GM18858 (cell line): ENCODE results near the gene BORCS5.

Experiments used
- ATAC-seq: cut with Tn5 transposase; IDR thresholded peaks from one replicate; pipeline ENCODE4 v1.9.1; 2021; ENCODE audit not compliant: unreplicated experiment

Gene BORCS5

DNA sequence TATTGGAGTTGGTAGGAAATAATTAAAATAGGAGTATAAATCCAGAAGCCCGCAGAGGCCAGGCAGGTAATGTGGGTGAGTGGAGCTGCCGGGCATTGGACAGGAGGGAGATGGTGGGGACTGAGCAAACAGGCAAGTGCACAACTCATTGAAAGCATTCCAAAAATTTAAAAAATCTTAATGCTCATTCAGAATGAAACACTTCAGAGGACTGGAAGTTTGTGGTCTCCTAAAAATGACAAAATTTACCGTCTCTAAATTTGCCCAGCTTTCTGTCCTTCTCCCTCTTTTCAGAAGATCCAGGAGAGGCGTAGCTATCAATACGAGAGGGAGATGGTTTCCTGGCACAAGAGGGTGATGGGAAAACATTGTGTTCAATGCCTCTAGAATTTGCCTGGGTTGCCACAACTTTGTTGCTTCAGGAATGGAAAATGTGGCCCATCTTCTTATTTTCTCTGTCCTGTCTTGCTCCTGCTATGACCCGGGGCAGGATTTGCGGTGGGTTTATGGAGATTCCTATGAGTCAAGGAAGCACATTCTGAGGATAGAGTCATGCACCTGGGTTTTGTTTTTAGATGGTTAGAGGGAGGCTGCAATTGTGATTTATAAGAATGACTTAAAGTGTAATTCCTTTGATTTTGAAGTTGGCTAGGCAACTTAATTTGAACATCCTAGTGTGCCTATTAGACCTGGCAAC, 72.2 kb downstream of the BORCS5 start:
- ATAC-seq = no peak

DNA sequence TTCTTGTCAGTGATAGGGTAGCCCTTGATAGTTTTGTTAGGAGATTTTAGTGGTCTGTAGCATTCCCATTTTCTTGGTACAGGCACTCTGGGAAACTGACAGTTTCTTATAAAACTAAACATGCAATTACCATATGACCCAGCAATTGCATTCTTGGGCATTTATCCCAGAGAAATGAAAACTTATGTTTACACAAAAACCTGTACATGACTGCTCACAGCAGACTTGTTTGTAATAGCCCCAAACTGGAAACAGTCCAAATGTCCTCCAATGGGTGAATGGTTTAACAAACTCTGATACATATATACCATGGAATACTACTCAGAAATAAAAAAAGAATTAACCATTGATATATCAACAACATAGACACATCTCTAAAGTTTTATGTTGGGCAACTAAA, 75.5 kb downstream of the BORCS5 start:
- no peak for ATAC-seq

DNA sequence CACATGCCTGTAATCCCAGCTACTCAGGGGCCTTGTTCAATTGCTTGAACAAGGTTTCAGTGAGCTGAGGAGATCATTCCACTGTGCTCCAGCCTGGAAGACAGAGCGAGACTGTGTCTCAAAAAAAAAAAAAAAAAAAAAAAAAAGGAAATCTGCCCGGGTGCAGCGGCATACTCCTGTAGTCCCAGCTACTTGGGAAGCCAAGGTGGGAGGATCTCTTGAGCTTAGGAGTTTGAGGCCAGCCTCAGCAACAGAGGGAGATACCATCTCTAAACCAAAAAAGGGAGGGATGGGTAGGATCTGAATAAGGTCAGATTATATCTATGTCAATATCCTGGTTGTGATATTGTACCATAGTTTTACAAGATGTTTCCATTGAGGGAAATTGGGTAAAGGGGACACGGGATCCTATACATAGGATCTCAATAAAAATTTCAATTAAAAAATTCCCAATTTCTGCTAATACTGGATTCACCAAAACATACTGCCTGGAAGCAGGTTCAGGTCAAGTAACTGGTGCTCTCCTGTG, 76.4 kb downstream of the BORCS5 start:
- no peak for ATAC-seq

DNA sequence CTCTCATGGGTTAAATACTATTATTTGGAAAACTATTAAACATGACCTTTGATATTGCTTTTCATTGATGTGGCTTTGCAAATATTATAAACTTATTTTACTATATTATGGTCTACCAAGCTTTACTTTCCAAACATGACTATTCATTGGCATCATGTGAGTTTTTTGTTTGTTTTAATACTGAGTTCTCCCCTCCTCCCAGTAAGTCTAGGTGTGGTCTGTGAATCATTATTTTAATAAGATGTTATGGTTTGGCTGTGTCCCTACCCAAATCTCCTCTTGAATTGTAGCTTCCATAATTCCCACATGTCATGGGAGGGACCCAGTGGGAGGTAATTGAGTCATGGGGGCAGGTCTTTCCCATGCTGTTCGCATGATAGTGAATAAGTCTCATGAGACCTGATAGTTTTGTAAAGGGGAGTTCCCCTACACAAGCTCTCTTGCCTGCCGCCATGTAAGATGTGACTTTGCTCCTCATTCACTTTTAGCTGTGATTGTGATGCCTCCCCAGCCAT, 80.0 kb downstream of the BORCS5 start:
- no peak for ATAC-seq

DNA sequence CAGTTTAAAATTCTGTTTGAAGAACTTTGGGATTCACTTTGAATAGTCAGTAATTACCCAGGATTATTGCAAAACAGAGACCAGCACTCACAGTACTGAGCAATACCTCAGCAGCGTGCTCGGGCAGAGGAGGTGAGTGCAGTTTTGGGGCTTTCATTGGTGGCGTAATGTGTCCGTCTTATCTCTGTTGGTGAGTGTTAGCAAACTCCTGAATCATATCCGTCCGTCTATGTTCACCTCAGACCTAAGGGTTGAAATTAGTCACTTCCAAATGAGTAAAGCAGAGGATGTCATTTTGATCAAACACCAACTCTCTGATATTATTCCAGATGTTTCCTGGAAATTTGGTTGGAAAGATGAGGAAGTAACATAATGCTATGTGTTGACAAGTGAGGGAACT, 82.8 kb downstream of the BORCS5 start:
- no peak for ATAC-seq

DNA sequence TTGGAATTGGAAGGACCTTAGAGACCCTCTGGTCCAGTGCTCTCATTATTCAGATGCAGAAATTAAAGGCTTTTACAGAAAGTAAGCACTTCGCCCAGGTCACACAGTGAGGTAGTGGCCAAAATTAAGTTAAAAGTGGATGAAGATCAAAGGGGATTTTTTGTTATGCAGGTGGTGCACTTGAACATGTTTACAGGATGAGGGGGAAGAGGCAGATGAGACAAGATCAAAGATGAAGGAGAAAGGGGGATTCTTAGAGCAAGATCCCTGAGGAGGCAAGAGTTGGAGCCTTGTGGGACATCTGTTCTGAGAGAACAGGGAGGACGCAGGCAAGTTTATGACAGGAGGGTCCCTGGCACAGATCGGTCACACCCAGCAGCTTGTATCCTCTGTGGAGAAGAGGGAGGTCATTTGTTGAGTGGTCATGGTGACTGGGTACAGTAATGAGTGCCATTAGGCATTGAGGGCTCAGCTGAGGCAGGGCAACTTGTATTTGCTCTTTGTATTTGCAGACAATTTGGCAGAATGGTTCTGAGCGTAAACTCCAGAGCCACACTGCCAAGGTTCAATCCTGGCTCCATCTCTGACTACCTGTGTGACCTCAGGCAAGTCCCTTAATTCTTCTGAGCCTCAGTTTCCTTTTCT, 84.0 kb downstream of the BORCS5 start:
- no peak for ATAC-seq

DNA sequence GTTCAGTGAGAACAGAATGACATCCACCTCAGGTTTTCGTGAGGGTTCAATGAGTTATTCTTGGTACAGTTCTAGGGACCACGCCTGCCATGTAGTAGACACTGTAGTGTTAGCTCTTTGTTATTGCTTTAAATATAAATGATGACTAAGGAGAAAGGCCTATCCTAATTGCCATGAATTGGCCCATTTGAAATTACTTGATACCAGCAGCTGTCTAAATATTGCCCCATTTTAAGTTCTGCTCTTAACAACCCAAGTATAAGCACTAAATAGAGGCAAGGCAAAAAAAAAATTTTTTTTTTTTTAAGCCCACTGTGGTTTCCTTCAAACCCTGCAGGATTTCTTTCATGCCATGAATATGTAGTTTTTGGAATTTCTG, 84.5 kb downstream of the BORCS5 start:
- ATAC-seq = no peak

DNA sequence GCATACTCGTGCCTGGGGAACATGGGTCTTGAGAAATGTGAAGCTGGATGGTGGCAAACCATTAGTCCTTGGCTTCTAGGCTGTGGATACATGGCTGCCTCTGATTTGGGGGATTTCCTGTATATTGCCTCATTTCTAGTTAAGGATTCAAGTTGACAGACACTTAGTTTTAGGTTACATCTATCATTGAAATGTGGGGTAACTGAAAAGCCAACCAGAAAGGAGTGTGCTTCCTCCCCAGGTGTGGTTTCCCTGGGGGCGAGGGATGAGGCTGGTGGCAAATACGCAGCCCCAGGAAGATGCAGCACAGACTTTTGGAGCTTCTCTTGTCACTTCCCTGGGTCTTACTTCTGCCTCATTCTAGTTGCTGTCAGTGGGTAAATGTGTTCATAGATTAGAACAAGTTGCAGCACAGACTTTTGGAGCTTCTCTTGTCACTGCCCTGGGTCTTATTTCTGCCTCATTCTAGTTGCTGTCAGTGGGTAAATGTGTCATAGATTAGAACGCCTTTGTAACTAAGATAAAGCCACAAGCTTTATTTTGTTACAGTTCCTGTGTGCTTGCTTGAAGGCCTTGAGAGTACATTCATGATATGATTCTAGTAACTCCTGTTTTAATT, 85.1 kb downstream of the BORCS5 start:
- ATAC-seq = peak; percentile 44

DNA sequence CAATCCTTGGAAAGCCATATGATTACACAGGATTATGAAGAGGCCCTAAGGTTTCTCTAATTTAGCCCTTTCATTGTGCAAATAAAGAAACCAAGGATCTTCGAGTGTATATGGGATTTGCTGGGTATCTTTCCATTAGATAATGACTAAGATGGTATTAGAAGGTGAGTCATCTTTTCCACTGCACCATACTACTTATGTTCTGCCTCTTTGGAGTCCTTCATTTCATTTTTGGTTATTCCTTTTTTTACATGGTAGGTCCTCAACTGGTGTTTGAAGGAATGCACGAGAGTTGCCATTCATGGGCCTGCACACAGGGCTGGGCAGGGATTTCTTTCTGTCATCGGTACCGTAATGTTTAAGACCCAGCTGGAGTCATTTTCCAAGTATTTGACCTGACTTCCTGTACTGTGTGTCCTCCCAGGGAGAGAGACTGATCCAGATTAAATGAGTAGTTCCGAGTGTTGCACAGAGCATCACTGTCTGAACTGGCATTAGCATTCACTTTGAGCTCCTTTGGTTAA, 85.7 kb downstream of the BORCS5 start:
- peak; percentile 3 for ATAC-seq

DNA sequence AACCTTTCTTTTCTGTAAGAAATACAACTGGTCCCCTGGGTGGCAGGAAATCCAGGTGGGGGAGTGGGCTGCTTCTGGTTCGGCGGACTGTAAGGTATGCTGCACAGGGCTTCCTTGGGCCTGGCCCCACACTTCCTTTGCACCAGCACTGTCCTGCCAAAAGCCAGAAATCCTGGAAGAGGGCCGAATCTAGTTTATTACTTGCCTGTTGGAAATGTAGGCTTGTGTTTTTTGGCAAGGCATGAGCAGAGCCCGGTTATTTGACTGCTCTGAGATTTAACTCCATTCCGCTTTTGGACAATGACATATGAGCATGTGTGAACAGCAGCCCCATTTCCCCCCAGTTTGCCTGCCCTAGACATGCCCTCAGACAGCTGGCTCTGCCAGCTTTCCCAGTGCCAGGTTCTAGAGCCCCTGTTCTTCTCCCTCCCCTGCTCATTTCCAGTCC, 86.6 kb downstream of the BORCS5 start:
- no peak for ATAC-seq

DNA sequence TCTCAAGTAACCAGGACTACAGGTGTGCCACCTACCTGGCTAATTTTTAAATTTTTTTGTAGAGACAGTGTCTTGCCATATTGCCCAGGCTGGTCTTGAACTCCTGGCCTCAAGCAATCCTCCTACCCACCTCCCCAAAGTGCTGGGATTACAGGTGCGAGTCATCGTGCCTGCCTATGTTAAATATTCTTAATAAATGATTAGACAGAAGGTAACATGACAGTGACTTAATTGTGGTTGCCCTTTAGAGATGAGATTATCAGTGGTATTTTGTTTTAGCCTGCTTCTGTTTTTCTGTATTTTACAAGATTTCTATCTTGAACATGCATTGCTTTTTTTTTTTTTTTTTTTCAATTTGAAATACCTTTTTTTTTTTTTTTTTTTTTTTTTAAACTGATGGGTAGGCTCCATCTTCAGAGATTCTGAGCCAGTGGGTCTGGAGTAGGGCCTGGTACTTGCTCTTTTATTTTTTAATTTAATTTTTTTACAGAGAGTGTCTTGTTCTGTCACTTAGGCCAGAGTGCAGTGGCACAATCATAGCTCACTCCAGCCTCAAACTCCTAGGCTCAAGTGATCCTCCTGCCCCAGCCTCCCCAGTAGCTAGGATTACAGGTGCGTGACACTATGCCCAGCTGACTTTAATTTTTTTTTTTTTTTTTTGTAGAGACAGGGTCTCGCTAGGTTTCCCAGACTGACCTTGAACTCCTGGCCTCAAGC, 88.4 kb downstream of the BORCS5 start:
- ATAC-seq = no peak

DNA sequence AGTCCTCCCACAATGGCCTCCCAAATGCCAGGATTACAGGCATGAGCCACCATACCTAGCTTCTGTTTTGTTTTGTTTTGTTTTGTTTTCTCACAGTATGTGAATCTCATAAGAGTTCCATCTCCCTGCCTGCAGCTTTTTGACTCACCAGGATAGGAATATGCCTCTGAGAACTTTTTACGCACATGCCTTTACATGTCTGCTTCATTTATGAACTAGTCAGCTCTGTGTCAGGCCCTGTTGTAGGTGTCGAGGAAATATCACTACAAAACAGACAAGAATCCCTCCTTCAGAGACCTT, 89.0 kb downstream of the BORCS5 start:
- ATAC-seq = no peak

DNA sequence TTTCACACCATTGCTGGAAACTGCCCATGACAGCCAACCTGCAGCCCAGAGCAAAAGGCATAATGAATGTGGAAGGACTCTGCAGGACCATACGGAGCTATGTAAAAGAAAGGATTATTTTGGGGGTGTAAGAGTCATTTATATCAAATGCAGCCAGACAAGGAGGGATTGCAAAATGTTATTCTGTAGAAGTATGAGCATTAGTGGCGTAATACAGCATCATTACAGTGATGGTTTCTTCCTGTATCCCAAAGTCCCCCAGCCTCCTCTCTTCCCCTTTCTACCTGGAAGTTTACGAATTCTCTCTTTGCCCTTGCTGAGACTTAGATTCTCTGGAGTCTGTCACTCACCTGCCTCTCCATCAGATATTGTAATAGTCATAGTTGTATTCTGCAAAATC, 89.9 kb downstream of the BORCS5 start:
- no peak for ATAC-seq

DNA sequence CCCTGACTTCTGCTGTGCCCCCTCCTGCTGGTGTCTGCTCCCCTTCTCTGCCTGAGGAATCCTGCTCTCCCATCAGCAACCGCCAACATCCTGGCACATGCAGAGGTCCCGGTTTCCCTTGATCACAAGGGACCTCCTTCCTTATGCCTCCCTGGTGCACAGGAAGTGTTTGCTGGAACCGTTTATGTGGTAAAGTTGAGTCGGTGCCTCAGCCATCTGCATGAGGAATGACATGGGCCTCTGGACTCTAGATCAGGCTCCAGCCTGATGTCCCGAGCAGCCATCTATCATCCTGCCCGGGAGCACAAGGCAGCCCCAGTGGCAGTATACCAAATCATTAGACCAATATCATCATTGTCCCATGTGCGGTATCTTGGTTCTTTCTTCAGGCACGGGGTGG, 90.4 kb downstream of the BORCS5 start:
- ATAC-seq = no peak

DNA sequence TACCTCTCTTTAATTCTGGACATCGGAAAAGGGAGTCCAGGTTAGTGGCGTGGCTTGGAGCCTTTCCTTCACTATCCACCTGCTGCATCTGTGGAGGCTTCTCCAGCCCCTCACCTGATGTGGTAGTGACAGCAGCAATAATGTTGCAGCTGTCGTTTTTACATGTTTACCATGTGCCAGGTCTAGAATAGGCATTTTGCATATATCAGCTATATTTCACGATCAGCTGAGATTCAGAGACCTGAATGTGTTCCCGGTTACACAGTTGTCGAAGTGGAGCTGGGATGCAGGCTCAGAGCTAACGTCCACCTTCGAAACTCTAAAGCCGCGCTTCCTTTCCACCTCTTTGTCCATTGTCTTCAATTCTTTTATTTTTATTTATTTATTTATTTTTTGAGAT, 91.0 kb downstream of the BORCS5 start:
- ATAC-seq = no peak

DNA sequence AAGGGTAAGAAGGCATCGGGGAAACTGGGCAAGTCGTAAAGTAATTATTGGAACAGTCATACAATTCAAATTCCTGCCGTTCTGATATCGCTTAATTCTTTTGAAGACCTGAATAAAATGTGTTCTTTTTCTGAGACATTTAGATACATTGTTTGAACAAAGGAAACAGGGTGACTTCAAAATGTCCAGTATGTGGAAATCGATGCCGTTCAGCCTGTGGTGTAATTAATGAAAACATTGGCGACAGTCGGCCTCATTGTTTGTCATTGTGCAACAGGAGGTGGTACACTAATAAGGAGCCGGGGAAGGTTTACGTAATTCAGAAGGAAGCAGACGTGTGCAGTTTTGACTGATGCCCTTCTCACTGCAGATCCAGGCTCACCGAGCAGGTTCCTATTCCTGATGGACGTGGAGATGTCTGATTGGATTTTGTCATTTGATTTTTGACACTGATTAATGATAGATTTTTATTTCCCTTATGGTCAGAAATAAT, 92.7 kb downstream of the BORCS5 start:
- ATAC-seq = no peak

DNA sequence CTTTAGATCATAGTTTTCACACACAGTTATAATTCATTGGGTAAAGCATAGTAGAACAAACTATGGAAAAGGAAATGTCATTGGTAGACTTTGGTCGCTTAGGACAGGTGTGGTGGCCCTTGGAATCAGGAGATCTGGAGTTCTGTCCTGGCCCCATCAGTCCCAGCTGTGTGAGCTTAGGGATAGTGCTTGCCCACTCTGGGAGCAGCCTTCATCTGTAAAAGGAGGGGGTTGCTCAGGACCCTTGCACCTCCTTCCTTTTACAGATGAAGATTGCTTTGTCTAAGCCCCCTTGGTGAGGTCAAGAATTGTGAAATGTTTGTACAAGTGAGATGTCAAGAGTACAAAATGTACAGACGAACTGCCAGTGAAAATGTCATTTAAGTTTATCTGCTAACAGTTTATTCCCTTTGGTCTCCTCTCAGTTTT, 93.2 kb downstream of the BORCS5 start:
- ATAC-seq = no peak

DNA sequence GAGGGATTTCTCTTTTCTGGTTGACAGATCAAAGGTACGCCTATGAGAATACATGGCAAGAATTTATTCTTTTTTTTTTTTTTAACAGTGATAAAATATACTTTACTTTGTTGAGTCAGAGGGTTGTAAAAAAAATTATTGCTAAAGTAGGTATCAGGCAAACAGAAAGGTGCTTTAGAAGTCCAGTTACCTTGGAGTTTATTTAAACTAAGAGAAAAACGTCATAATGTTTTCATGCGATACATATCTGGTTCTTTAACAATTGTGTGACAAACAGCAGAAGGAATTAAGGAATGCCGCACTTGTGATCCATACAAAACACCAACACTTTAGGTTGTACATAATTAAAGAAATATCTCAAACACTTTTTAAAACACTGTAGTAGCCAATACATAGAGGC, 94.2 kb downstream of the BORCS5 start:
- ATAC-seq = no peak

DNA sequence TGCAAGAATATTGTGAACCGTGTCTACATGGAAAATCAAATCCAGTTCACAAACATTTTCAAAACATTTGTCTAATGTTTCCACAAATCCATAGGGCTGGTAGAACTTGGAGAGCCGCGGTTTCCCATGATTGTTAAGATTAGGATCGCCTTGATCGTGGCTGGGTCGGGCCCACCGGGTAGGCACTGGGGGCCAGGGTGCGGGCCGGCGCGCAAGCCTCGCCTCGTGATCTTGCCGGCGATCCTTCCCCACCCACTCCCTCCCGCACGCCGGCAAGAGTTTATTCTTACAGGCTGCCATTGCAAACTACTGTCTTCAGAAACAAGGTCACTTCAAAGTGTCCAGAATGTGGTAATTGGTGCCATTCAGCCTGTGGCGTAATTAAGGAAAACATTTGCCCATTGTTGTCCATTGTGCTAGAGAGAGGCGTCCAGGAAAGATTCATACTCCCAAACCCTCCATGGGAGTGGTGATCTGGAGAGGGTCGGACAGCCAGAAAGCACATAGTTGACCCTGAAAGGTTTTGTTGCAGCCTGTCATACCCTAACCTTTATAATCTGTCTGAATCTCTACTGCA, 95.5 kb downstream of the BORCS5 start:
- no peak for ATAC-seq

DNA sequence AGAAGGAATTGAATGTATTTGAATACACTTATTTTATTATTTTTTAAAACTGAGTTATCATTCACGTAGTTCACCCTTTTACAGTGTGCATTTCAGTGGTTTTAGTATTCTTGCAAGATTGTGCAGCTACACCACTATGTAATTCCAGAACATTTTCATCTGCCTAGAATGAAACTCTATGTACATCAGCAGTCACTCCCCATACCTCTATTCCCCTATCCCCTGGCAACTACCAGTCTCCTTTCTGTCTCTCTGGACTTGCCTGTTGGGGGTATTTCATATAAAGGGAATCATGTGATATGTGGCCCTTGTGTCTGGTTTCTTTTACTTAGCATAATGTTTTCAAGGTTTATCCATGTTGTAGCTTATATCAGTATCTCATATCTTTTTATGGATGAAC, 96.8 kb downstream of the BORCS5 start:
- ATAC-seq = no peak

DNA sequence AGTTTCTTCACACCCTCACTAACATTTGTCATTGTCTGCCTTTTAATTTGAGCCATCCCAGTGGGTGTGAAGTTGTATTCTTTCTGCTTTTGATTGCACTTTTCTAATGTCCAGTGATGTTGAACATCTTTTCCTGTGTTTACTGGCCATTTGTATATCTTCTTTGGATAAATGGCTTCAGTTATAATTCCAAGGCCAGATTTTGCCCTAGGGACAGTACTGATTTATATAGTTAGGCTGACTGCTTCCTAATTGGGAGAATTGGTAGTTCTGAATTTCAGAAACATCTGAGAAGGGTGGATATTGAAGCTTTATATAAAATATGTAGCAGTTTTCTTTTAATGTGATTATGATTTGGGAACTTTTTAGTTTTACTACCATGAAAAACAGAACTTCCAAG, 97.4 kb downstream of the BORCS5 start:
- no peak for ATAC-seq
